ENCODE measurements around the gene MRPS33.

GRCh38 chr7:141053626-141054025 is 38.9 kb upstream of the MRPS33 start:
- TF ChIP-seq POLR2A (IDR thresholded peaks at IDR 0.05): no peak
- TF ChIP-seq CTCF (IDR thresholded peaks at IDR 0.05): no peak
